Fibroblast of mammary gland (primary cell): ENCODE results near the gene FRG2C.
A peak's percentile ranks its signal among the peaks of the same experiment; 100 is the strongest.
"Not testable (repeated sequence)": the region's sequence is repeated elsewhere in the genome, so short reads cannot be mapped to it uniquely, and the experiment has no call there.

Experiments
- DNase-seq: peaks from one replicate; pipeline ENCODE4 v3.0.0-alpha.2; 2010; ENCODE audit warnings: low read depth
- H3K4me3 ChIP-seq: 2 replicates; pipeline ENCODE4 v1.5.1; 2011; ENCODE audit warnings: low read depth, mild to moderate bottlenecking, low read length, moderate library complexity; ENCODE audit not compliant: control insufficient read depth
- TF ChIP-seq, protein P1 (sequence below): conservative IDR thresholded peaks from 2 replicates; pipeline ENCODE4 v1.5.1; 2011; ENCODE audit warnings: low read depth, low read length, inconsistent platforms; ENCODE audit not compliant: control insufficient read depth, insufficient read depth

The FRG2C gene

DNA sequence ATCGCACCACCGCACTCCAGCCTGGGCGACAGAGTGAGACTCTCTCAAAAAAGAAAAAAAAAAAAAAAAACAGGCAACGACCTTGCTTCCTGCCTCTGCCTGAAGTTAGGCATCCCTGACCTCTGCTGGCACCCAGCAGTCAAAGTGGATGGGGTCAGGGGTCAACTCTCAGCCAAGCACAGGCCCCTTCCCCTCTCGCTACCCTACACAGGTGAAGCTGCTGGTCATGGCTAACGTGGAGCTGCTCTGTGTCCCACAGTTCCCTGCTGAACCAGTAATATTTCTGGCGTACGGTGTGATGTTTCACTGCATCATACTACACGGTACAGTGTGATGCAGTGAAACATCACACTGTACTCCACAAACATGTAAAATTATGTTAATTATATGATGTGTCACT lies 13.9 kb upstream of the FRG2C start:
- DNase-seq, result no peak
- TF ChIP-seq, protein P1, sequence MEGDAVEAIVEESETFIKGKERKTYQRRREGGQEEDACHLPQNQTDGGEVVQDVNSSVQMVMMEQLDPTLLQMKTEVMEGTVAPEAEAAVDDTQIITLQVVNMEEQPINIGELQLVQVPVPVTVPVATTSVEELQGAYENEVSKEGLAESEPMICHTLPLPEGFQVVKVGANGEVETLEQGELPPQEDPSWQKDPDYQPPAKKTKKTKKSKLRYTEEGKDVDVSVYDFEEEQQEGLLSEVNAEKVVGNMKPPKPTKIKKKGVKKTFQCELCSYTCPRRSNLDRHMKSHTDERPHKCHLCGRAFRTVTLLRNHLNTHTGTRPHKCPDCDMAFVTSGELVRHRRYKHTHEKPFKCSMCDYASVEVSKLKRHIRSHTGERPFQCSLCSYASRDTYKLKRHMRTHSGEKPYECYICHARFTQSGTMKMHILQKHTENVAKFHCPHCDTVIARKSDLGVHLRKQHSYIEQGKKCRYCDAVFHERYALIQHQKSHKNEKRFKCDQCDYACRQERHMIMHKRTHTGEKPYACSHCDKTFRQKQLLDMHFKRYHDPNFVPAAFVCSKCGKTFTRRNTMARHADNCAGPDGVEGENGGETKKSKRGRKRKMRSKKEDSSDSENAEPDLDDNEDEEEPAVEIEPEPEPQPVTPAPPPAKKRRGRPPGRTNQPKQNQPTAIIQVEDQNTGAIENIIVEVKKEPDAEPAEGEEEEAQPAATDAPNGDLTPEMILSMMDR, result no peak
- no peak overlapping the region for H3K4me3 ChIP-seq

DNA sequence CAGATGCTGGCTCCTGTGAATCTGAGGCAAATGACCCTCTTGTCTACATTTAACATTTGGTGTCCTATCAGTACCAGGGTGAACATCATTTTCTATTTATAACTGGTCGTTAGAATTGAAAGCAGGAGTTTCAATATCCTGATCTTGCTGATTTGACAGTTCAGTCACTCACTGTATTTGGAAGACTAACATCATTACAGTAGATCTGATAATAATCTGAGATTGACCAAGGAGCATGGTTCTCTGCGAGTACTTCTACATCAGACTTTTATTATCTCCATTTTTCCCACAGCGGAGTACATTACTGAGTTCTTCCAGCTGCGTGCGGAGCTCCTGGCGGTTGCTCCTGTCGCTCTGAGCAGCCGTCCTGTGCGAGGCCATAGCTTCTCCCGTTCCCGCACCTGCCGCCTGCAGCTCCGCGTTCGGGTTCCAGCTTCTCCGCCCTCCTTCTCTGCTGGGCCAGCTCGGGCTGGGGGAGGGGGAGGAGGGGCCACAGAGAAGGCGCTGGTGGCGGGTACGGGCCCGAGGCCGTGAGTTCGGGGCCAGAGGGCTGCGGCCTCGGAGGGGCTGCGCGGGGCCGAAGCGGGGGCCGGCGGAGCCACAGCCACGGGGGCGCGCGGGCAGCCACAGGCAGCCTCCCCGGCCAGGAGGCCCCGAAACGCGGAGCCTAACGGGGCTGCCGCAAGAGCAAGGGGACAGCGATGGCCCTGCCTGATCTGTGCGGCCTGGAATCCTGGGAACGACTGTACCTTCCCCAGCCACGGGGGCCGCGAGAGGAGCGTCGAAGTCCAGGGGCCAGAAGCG lies 8.8 kb upstream of the FRG2C start:
- not testable (repeated sequence) for H3K4me3 ChIP-seq, DNase-seq

DNA sequence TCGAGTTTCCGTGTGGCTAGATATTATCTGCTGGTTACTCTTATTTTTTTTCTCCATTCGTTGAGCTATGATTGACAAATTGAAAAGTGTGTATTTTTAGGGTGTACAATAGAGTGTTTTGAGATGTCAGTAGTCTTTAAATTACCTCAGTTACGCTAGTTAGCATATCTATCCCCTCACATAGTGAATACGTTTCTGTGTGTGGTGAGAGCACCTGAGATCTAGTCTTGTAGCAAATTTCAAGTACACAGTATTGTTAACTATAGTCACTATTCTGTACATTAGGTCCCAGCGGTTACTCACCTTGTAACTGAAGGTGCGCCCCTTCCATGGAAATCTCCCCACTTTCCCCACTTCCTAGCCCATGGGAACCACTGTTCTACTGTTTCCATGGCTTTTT lies 8.2 kb upstream of the FRG2C start:
- not testable (repeated sequence) for DNase-seq, H3K4me3 ChIP-seq

DNA sequence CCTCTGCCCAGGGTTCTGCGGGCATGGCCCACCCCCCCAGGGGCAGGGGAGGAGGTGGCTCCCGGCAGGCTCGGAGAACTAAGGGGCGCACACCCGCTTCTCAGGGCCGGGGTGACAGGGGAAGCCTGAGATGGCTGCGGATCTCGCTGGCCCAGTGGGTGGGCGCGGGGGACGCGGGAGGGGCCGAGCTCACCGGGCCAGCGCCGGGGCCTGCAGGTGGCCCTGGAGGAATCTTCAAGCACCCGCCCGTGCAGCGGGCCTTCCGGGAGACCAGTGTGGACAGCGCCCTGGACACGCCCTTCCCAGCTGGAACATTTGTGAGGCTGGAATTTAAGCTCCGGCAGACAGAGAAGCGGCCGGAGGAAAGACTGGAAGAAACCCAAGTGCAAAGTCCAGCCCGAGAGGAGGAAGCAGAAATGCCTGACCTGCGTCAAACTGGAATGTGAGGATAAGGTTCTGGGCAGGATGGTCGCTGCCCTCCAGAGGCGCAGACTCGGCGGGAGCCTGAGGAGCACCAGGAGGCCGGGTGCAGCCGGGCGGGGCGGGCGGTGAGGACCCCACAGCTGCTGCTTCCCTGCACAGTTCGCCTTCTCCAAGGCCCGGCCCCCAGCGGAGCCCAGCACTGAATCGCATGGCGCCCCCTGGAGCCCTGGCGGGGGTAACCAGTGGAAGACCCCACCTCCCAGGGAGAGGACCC lies 5.6 kb upstream of the FRG2C start:
- peak; percentile 12 for DNase-seq
- not testable (repeated sequence) for H3K4me3 ChIP-seq

DNA sequence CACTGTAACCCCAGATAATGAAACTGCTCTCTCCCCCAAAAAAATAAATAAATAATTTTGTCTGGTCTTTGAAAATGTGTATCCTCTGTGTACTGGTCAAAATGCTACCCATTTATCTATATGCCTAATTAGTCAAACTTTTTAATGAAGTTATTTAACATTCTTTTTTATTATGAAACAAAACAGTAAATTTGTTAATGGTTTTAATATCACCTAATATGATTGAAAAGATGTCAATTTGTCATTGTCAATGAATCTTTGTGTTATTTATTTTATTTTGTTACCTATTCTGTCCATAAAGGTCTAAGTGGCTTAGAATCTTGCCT lies 5.1 kb upstream of the FRG2C start:
- DNase-seq, H3K4me3 ChIP-seq: not testable (repeated sequence)

DNA sequence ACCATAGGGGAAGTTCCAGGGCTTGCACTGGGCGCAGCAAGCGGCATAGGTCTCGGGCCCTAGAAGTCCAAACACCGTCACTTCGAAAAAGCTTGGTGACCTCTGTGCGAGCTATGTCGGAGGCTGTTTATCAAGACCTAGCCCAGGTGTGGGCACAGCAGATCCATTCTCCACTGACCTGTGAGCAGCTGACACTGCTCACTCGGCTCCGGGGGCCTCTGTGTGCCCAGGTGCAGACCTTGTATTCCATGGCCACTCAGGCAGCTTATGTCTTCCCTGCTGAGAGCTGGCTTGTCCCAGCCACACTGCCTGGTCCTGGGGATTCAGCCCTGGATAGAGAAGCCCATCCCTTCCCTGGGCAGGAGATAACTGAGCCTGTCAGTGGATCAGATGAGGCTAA lies 1.5 kb downstream of the FRG2C start:
- H3K4me3 ChIP-seq, DNase-seq: not testable (repeated sequence)

DNA sequence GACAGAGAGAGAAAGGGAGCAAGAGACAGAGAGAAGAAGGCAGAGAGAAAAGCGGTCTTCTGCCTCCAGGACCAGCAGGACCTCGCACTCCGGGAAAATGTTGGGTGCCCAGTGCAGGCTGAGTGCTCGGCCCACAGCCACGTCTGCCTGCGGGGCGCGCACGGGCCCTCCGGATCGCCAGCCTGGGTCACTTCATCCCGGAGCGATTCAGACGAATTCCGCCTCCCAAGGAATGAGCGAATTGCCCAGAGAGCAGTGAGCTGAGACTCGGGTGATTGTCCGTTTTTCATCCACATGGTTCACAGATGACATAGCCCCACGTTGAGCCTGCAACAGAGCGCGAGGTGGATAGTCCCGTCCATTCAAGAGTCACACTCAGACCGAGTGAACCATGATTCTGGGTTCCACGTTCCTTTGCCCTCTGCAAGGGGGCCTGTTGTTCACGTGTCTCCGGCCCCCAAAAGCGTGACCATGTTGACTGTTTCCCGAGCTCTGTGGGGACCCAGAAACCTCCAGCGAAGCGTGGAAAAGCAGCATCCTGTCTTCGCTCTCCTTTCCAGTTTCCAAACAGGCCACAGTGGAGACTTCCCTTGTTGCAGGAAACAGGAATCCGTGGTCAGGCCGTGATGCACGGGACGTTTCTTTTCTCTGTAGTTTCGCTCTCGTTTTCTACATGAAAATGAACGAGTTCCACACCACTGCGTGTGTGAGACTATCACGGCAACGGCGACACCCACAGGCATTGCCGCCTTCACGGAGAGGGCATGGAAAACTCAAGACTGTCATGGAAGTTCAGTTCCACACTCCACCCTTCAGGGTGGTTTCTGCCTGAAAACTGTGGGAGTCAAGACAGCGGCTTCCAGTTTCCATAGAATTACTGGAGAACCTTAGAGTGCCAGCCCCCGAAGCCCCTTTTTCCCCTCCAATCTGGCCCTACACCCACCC lies 3.9 kb downstream of the FRG2C start:
- not testable (repeated sequence) for DNase-seq, H3K4me3 ChIP-seq

DNA sequence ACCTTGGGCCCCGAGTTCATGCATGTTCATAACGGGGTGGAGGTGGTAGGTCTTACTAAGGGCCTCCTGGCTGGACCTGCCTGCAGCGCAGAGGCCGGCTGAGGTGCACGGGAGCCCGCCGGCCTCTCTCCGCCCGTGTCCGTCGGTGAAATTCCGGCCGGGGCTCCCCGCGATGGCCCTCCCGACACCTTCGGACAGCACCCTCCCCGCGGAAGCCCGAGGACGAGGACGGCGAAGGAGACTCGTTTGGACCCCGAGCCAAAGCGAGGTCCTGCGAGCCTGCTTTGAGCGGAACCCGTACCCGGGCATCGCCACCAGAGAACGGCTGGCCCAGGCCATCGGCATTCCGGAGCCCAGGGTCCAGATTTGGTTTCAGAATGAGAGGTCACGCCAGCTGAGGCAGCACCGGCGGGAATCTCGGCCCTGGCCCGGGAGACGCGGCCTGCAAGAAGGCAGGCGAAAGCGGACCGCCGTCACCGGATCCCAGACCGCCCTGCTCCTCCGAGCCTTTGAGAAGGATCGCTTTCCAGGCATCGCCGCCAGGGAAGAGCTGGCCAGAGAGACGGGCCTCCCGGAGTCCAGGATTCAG lies 4.7 kb downstream of the FRG2C start:
- not testable (repeated sequence) for DNase-seq, H3K4me3 ChIP-seq

DNA sequence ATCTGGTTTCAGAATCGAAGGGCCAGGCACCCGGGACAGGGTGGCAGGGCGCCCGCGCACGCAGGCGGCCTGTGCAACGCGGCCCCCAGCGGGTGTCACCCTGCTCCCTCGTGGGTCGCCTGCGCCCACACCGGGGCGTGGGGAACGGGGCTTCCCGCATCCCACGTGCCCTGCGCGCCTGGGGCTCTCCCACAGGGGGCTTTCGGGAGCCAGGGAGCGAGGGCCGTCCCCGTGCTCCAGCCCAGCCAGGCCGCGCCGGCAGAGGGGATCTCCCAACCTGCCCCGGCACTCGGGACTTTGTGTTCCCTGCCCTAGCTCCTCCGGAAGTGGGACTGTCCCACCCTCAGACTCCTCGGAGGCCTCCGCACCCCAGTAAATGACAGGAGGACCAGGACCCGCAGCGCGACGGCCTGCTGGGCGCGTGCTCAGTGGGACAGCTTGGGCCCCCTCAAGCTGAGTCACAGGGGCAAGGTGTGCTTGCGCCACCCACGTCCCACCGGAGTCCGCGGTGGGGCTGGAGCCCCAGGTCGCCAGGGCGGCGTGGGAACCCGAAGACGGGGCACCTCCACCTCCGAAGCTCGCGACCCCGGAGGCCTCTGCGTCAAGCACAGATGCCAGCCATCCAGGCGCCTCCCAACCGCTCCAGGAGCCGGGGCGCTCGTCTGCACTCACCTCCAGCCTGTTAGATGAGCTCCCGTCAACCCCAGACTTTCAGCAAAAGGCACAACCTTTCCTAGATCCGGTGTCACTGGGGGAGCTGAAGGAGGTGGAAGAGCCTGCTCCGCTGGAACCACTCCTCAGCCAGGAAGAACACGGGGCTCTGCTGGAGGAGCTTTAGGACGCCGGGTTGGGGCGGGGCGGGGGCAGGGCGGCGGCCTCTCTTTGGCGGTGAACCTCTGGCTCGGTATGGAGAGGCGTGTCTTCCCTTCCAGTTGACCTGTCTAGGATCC lies 5.5 kb downstream of the FRG2C start:
- DNase-seq, H3K4me3 ChIP-seq: not testable (repeated sequence)

DNA sequence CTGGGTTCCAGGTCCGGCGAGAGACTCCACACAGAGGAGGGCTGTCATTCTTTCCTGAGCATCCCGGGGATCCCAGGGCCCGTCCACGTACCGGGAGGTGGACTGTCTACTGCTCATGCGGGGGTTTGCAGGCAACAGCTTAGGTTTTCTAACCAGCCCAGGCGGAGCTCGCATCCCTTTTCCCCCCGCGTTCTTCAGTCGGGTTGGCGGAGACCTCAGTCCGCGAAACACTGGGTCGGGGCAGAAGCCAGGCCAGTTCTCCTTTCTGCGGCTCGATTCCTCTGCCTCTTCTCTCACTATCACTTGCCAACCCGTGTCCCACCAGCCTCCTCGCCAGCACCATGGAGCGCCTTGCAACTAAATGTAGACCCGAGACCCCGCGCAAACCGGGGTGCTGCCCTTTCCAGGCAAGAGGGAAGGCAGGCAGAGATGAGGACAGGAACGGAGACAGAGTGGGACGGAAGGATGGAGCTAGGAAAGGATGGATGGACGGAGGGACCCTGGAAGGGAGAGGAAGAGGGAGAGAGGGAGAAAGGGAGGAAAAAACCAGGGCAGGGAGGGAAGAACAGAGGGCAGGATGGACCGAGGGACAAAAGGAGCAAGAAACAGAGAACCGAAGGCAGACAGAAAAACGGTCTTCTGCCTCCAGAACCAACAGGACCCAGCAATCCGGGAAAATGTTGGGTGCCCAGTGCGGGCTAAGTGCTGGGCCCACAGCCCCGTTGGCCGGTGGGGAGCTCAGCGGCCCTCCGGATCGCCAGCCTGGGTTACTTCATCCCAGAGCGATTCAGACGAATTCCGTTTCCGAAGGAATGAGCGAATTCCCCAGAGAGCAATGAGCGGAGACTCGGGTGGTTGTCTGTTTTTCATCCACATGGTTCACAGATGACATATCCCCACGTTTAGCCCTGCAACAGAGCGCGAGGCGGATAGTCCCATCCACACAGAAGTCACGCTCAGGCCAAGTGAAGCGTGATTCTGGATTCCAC lies 6.5 kb downstream of the FRG2C start:
- peak; percentile 57 for DNase-seq
- H3K4me3 ChIP-seq, result peak overlapping the region; percentile 6

DNA sequence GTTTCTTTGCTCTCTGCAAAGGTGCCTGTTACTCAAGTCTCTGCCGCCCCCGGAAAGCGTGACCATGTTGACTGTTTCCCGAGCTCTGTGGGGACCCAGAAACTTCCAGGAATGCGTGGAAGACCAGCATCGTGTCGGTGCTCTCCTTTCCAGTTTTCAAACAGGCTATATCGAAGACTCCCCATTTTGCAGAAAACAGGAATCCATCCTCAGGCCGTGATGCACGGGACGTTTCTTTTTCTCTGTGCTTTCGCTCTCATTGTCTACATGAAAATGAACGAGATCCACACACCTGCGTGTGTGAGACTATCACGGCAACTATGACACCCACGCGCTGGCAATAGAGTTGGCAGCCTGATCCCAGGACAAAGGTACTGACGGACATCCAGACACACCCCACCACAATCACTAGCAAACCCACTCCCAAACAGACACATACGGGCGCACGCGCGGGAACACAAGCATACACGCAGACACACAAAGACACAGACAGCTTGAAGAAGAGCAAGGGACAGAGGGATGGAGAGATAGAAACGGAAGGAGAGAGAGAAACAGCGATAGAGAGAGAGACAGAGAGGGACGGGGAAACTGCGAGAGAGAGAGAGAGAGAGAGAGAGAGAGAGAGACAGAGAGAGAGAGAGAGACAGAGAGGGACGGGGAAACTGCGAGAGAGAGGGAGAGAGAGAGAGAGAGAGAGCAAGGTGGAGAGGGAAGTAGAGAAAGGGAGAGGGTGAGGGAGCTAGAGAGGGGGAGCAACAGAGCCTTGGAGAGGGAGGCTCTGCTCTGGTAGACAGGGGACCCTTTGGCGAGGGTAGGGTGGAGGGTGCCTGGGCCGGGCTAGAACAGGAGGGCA lies 7.4 kb downstream of the FRG2C start:
- DNase-seq, result not testable (repeated sequence)
- H3K4me3 ChIP-seq, result peak overlapping the region; percentile 2

DNA sequence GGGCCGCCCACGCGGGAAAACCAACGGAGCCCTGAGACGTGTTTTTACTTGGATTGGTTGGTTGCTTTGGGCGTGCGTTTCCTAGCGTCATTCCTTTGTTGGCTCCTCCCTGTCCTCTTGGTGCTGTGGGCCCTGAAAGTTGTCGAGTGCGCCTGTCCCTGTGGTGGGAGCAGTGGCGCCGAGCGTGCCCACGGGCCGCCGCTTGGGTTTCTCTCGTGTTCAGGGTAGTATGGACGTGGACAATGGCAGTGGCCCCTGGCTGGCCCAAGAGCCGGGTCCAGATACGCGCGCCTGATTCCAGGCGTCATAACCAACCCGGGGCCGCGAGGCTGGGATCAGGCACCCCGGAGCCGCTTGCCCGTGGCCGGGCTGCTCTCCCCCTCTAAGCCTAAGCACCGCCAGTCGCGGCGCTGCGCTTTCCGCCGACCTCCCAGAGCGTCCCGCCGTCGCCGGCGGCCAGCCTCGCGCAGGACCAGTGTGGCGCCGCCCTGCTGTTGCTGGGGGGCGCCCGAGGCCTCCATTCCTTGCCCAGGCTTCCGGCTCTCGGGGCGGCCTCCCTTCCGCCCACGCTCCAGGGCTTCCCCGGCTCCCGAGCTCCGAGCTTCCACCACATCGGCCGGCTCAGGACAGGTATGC lies 8.1 kb downstream of the FRG2C start:
- peak; percentile 35 for DNase-seq
- H3K4me3 ChIP-seq, result peak overlapping the region; percentile 20

DNA sequence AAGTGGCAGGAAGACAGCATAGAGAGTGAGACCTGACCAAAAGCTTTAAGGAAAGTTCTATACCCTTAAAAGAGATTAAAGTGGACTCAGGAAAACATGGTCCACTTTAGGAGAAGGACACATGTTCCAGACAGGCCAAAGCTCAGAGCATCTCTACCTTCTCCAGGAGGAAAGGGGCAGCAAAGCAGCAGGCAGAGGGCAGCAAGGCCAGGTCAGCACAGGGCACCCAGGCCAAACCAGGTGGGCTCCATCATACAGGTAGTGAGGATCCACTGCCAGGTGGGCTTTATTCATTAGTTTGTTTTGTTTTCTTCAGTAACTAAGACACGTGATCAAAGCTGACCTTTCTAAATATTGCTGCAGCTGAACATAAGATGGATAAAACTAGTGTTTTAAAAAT lies 19.8 kb downstream of the FRG2C start:
- H3K4me3 ChIP-seq, DNase-seq: not testable (repeated sequence)
